T-helper 2 cell treated with Interferon-gamma antibody and Interleukin-4, amounts not matched to agents 100 ng/mL and 5 ng/mL, for 36 hours (primary cell): Measurements from ENCODE around the gene TPCN1. TPM values are rescaled to one million over a fixed set of nuclear protein-coding genes. Genes with fewer than 3 reads are reported as not detected.

Experiments used
- intact Hi-C: fragments of 100-400 bp; cut with micrococcal nuclease; formaldehyde crosslinking; loops from one replicate; pipeline ENCODE4 v1.15.1; 2023
- total RNA-seq: library from RNA; stranded (reverse); gene quantifications from 2 replicates; pipeline ENCODE4 v1.2.3, GENCODE V29; 2022

TPCN1 gene
- total RNA-seq, 1 donor from 2014 or later = 34.2 TPM

- intact Hi-C loops = no loop called here
Measured at GRCh38 chr12:113299619-113300237, 78.5 kb downstream of the TPCN1 start.

- intact Hi-C loops = no loop called here
Measured at GRCh38 chr12:113301811-113302210, 80.5 kb downstream of the TPCN1 start.

GRCh38 chr12:113302466-113302865 is 81.2 kb downstream of the TPCN1 start:
- intact Hi-C loops = no loop called here

GRCh38 chr12:113302886-113303640 is 81.8 kb downstream of the TPCN1 start:
- intact Hi-C loops = no loop called here

GRCh38 chr12:113305281-113305856 is 84.1 kb downstream of the TPCN1 start:
- intact Hi-C loops = no loop called here

- intact Hi-C loops = no loop called here
Measured at GRCh38 chr12:113306382-113306781, 85.1 kb downstream of the TPCN1 start.

- intact Hi-C loops = no loop called here
Measured at GRCh38 chr12:113310489-113310888, 89.2 kb downstream of the TPCN1 start.

- intact Hi-C loops = no loop called here
Measured at GRCh38 chr12:113314121-113314529, 92.9 kb downstream of the TPCN1 start.

- intact Hi-C loops = no loop called here
Measured at GRCh38 chr12:113315358-113315757, 94.1 kb downstream of the TPCN1 start.

- intact Hi-C loops = no loop called here
Measured at GRCh38 chr12:113316155-113316554, 94.9 kb downstream of the TPCN1 start.

- intact Hi-C loops = no loop called here
Measured at GRCh38 chr12:113317122-113317521, 95.9 kb downstream of the TPCN1 start.

- intact Hi-C loops = no loop called here
Measured at GRCh38 chr12:113318046-113318656, 96.9 kb downstream of the TPCN1 start.

- intact Hi-C loops = no loop called here
Measured at GRCh38 chr12:113318900-113319628, 97.8 kb downstream of the TPCN1 start.

GRCh38 chr12:113320401-113320800 is 99.1 kb downstream of the TPCN1 start:
- intact Hi-C loops = no loop called here

GRCh38 chr12:113322343-113322742 is 101.1 kb downstream of the TPCN1 start:
- intact Hi-C loops = no loop called here

- intact Hi-C loops = no loop called here
Measured at GRCh38 chr12:113325916-113326315, 104.7 kb downstream of the TPCN1 start.

- intact Hi-C loops = no loop called here
Measured at GRCh38 chr12:113326775-113327395, 105.6 kb downstream of the TPCN1 start.

GRCh38 chr12:113328368-113328889 is 107.2 kb downstream of the TPCN1 start:
- intact Hi-C loops = no loop called here

- intact Hi-C loops = no loop called here
Measured at GRCh38 chr12:113329022-113329790, 107.9 kb downstream of the TPCN1 start.
